ENCODE data around the gene PRR36.
A peak's percentile ranks its signal among the peaks of the same experiment; 100 is the strongest.

PRR36 gene

GRCh38 chr19:7842661-7843294, 31.4 kb downstream of the PRR36 start:
- DNase-seq: no peak

GRCh38 chr19:7841751-7842660, 32.2 kb downstream of the PRR36 start:
- DNase-seq: no peak

GRCh38 chr19:7840629-7841028, 33.6 kb downstream of the PRR36 start:
- DNase-seq: no peak

- DNase-seq: no peak
Observed at GRCh38 chr19:7839476-7839875, 34.7 kb downstream of the PRR36 start.

- no peak for DNase-seq
Observed at GRCh38 chr19:7833225-7834099, 40.7 kb downstream of the PRR36 start.

GRCh38 chr19:7832781-7833180, 41.4 kb downstream of the PRR36 start:
- no peak for DNase-seq

- no peak for DNase-seq
Observed at GRCh38 chr19:7832009-7832408, 42.2 kb downstream of the PRR36 start.

GRCh38 chr19:7831452-7831851, 42.7 kb downstream of the PRR36 start:
- no peak for DNase-seq

- no peak for DNase-seq
Observed at GRCh38 chr19:7830823-7831222, 43.4 kb downstream of the PRR36 start.

GRCh38 chr19:7830272-7830771, 43.9 kb downstream of the PRR36 start:
- no peak for DNase-seq

- peak; percentile 99 for DNase-seq
Observed at GRCh38 chr19:7829561-7830271, 44.5 kb downstream of the PRR36 start, which contains the start of gene EVI5L. TSS of gene EVI5L (plus strand) at chr19:7830218. CDS start at chr19:7846543, 16,325 bp downstream.

GRCh38 chr19:7829166-7829520, 45.0 kb downstream of the PRR36 start:
- DNase-seq: no peak

- no peak for DNase-seq
Observed at GRCh38 chr19:7823686-7824301, 50.4 kb downstream of the PRR36 start.

GRCh38 chr19:7822910-7823515, 51.2 kb downstream of the PRR36 start:
- no peak for DNase-seq

- no peak for DNase-seq
Observed at GRCh38 chr19:7820588-7820987, 53.6 kb downstream of the PRR36 start.

GRCh38 chr19:7819337-7819736, 54.9 kb downstream of the PRR36 start:
- no peak for DNase-seq

GRCh38 chr19:7818806-7819205, 55.4 kb downstream of the PRR36 start:
- no peak for DNase-seq
